Endothelial cell (in vitro differentiated cells): Measurements from ENCODE around the gene GALNT18. TPM values are rescaled to one million over a fixed set of nuclear protein-coding genes. Genes with fewer than 3 reads are reported as not detected.
A peak's percentile ranks its signal among the peaks of the same experiment; 100 is the strongest.

Experiments used
- DNase-seq: peaks from one replicate; pipeline ENCODE4 v3.0.0; 2021; ENCODE audit warnings: low spot score
- H3K27ac Mint-ChIP-seq: one replicate; pipeline ENCODE4 v1.8.0; 2021; ENCODE audit warnings: mixed read lengths, inconsistent platforms; ENCODE audit not compliant: unreplicated experiment
- H3K27me3 Mint-ChIP-seq: one replicate; pipeline ENCODE4 v1.8.0; 2021; ENCODE audit warnings: mild to moderate bottlenecking, moderate library complexity, mixed read lengths, inconsistent platforms; ENCODE audit not compliant: unreplicated experiment
- H3K36me3 Mint-ChIP-seq: one replicate; pipeline ENCODE4 v1.8.0; 2021; ENCODE audit warnings: mild to moderate bottlenecking, low read depth, mixed read lengths, inconsistent platforms; ENCODE audit not compliant: unreplicated experiment
- H3K4me1 Mint-ChIP-seq: one replicate; pipeline ENCODE4 v1.8.0; 2021; ENCODE audit warnings: mild to moderate bottlenecking, mixed read lengths, inconsistent platforms; ENCODE audit not compliant: unreplicated experiment
- H3K4me3 Mint-ChIP-seq: one replicate; pipeline ENCODE4 v1.8.0; 2021; ENCODE audit warnings: mild to moderate bottlenecking, mixed read lengths, inconsistent platforms; ENCODE audit not compliant: unreplicated experiment
- H3K9me3 Mint-ChIP-seq: one replicate; pipeline ENCODE4 v1.8.0; 2021; ENCODE audit warnings: mixed read lengths, inconsistent platforms; ENCODE audit not compliant: unreplicated experiment
- microRNA-seq: library from miRNA; unstranded; fragments of <30 nt; microRNA quantifications from one replicate; pipeline ENCODE4, GENCODE V29; 2020; ENCODE audit not compliant: unreplicated experiment
- total RNA-seq: library from RNA; stranded (reverse); fragmentation: NEBNext Ultra II Directional; extraction: Animal tissue kit (Norgen Biotek cat#: 25700); gene quantifications from one replicate; pipeline ENCODE4 v1.2.1, GENCODE V29; 2021; ENCODE audit not compliant: unreplicated experiment
- TF ChIP-seq, protein P1 (sequence below): fragments of 200-600 bp; sonication (generic); IDR thresholded peaks from one replicate; pipeline ENCODE4 v1.5.0; 2021; ENCODE audit warnings: antibody characterized with exemption; ENCODE audit not compliant: unreplicated experiment

Gene GALNT18
- total RNA-seq, 1 donor from 2014 or later, result 87.6 TPM

DNA sequence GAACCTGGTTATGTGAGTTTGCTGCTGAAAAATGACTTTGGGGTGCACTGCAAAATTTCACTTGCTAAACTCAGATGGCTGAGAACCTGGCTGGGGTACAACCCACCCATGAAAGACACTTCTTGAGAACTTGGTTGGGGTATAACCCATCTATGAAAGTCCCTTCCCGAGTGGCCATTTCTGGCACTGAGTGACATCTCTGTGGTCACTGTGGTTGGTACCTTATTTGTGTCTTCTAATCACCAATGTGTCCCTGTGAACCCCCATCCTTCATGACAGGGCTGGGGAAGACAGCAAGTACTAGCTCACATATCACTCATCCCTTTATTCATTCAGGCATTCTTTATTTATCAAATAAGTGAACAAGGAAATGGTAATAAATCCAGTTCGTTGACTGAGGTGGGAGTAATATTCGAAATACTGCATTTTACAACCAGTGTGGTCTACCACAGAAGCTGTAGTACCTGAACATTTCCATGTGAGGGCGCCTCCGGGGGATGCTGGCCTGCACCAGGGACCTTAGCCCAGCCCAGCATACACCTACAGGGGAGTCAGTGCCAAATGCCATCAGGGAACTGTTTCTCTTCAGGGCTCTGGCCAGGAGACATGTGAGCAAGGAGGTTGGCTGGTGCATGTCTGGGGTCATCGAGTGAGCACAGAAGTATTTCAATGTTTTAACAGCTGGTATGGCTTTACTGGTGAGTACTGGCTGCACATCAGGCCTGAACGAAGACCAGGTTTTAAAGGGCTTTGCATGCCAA is 390.8 kb downstream of the GALNT18 start:
- H3K4me1 Mint-ChIP-seq, result peaks cover 21% of the 10 kb centered on the region
- H3K9me3 Mint-ChIP-seq, result no peaks in the 10 kb centered on the region
- peak; percentile 58 for DNase-seq
- no peak overlapping the region for H3K4me3 Mint-ChIP-seq
- H3K27me3 Mint-ChIP-seq, result peaks cover 2% of the 10 kb centered on the region
- H3K27ac Mint-ChIP-seq, result no peak overlapping the region
- H3K36me3 Mint-ChIP-seq, result no peaks in the 10 kb centered on the region
- TF ChIP-seq, protein P1, sequence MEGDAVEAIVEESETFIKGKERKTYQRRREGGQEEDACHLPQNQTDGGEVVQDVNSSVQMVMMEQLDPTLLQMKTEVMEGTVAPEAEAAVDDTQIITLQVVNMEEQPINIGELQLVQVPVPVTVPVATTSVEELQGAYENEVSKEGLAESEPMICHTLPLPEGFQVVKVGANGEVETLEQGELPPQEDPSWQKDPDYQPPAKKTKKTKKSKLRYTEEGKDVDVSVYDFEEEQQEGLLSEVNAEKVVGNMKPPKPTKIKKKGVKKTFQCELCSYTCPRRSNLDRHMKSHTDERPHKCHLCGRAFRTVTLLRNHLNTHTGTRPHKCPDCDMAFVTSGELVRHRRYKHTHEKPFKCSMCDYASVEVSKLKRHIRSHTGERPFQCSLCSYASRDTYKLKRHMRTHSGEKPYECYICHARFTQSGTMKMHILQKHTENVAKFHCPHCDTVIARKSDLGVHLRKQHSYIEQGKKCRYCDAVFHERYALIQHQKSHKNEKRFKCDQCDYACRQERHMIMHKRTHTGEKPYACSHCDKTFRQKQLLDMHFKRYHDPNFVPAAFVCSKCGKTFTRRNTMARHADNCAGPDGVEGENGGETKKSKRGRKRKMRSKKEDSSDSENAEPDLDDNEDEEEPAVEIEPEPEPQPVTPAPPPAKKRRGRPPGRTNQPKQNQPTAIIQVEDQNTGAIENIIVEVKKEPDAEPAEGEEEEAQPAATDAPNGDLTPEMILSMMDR, result peak; percentile 74

DNA sequence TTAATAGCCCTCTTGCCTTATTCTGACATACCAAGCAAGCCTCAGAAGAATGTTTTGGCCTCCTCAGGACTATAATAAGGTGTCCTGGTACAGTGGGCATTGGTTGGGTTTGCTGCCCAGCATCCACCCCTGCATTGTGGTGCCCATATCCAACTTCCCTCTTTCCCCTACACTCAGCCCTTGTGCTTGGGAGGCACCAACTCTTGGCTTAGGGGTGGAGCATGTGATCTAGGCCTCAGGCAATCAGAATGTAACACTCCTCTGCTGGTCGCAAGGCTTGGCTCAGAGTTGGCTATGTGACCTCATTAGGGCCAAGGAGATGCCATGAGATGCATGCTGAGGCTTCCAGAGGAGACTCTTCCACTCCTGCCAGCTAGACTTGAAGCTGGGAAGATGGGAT is 391.7 kb downstream of the GALNT18 start:
- no peaks in the 10 kb centered on the region for H3K36me3 Mint-ChIP-seq
- H3K4me3 Mint-ChIP-seq, result no peak overlapping the region
- no peaks in the 10 kb centered on the region for H3K9me3 Mint-ChIP-seq
- no peak for DNase-seq
- peaks cover 2% of the 10 kb centered on the region for H3K27me3 Mint-ChIP-seq
- H3K4me1 Mint-ChIP-seq, result peaks cover 20% of the 10 kb centered on the region
- TF ChIP-seq, protein P1, result no peak
- no peak overlapping the region for H3K27ac Mint-ChIP-seq

DNA sequence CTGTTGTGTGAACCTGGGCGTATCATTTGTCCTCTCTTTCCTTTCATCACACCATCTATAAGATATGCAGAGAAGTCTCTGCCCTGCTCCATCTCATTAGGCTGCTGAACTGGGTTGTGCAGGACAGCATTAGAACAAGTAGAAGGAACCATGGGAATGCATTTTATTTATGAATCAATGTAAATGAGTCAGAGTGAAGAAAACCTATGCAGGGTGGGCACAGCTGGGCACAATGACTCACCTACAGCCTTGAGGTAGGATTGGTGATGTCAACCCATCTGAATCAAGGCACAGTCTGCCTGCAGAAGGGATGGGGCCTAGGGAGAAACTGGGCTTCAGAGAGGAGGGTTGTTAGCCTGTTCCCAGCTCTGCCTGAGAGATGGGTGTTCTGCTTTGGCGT is 392.2 kb downstream of the GALNT18 start:
- peaks cover 20% of the 10 kb centered on the region for H3K4me1 Mint-ChIP-seq
- peaks cover 2% of the 10 kb centered on the region for H3K27me3 Mint-ChIP-seq
- no peaks in the 10 kb centered on the region for H3K9me3 Mint-ChIP-seq
- DNase-seq, result no peak
- TF ChIP-seq, protein P1, result no peak
- no peaks in the 10 kb centered on the region for H3K36me3 Mint-ChIP-seq
- H3K4me3 Mint-ChIP-seq, result no peak overlapping the region
- H3K27ac Mint-ChIP-seq, result no peak overlapping the region

DNA sequence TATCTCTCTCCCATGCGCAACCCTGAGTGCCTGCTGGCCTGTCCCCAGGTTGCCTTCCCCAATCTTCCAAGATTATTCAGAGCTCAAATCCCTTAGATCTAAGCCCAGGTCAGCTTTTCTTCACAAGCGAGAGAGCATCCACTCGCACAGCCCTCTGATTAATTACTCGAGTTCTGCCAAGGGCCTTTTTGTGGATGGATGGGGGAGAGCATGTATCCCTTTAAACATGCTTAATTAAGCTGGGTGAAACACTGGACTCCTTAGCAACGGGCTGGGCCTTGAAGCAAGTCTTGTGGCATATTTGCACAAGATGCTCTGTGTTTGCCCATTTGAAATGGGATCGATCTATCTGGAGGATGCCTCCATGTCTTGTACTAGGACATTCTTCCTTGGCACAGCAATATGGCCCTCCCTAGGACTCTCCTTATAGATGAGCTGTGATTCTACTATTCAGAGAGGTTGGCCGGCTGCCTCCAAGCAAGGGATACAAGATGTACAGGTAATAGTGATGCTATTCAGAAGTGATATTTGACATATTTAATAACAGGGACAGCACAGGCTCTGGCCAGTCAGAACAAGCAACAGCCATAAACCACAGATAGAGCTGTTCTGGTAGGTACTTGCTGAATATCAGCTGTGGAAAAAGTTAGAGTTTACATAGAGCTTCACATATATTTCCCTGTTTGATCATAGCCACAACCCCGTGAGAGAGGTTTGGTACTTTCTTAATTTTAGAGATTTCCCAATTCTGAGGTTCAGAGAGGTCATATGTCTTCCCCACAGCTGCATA is 394.3 kb downstream of the GALNT18 start:
- no peaks in the 10 kb centered on the region for H3K9me3 Mint-ChIP-seq

More for the DNA sequence above, 394.3 kb downstream of the GALNT18 start:
- Mint-ChIP-seq H3K4me1 (peaks cover 16% of the 10 kb centered on the region), H3K27me3 (no peaks in the 10 kb centered on the region), H3K36me3 (no peaks in the 10 kb centered on the region), H3K27ac (no peak overlapping the region), H3K4me3 (no peak overlapping the region)
- no peak for DNase-seq
- TF ChIP-seq, protein P1, result no peak

Small RNA genes within 50 kb of the gene (microRNA-seq; reads per million reads assigned to microRNA genes)
- not detected for gene MIR4299

Other genes starting within 250 kb of the GALNT18 start
- gene USP47, start 220.0 kb upstream of the GALNT18 start, total RNA-seq, result 45.1 TPM